Measurements from ENCODE around the gene POLR2E. TPM values are rescaled to one million over a fixed set of nuclear protein-coding genes. Genes with fewer than 3 reads are reported as not detected.

POLR2E gene
- total and polyA plus RNA-seq, 4 donors: 51.8 to 211 (median 171) TPM

DNA sequence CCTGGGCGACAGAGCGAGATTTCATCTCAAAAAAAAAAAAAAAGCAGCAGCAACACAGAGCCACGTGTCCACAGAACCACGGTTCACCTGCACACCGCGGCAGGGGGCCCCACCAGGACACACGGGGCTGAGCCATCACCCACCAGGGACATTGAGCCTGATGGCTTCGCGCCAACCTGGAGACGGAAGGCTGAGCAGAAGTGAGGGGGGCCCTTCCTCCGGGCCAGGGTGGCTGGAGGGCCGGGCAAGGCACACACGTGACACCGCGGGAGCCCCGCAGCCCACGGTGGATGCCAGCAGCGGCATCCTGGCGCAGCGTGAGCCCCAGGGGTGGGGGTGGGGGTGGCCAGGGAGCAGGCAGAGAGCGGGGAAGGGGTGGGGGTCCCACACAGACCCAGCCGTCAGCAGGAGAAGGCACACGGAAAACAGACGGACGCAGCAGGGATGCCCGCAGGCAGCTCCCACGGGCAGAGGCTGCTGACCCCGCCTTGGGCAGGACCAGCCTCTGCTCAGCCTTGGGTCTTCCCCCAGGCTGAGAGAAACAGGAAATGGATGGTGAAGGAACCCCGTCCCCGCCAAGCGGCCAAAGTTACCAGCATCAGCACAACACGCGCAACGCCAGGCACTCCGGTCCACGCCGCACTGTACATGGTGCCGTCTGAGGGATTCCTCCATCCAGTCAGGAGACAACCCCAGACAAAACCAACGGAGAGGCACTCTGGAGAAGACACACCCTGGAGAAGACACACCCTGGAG is 45.3 kb upstream of the POLR2E start:
- Histone ChIP-seq H3K4me1 (ENCODE audit: control insufficient read depth in 4 of 4, insufficient read depth in 4 of 4, low read length in 3 of 4) (no peaks in the 10 kb centered on the region), H3K4me3 (ENCODE audit: low read depth in 1 of 3, low read length in 3 of 3) (no peak overlapping the region), H3K27ac (ENCODE audit: low read depth in 1 of 2, low read length in 2 of 2) (no peak overlapping the region), H3K9ac (ENCODE audit: low read depth in 1 of 2, low read length in 2 of 2) (no peak overlapping the region), H3K36me3 (ENCODE audit: control insufficient read depth in 4 of 4, insufficient read depth in 3 of 4, low read depth in 1 of 4, low read length in 3 of 4) (peaks cover 4 to 30% (median 11%) of the 10 kb centered on the region in 4 donors), H3K27me3 (ENCODE audit: control insufficient read depth in 4 of 4, insufficient read depth in 4 of 4, low read length in 3 of 4) (no peaks in the 10 kb centered on the region), H3K9me3 (ENCODE audit: control insufficient read depth in 4 of 4, low read length in 3 of 4) (no peaks in the 10 kb centered on the region)
- no peak for DNase-seq (ENCODE audit: low spot score)
- WGBS: 95% methylated on average over 39 of the region's 39 CpGs
- TF ChIP-seq YY1 (IDR thresholded peaks at IDR 0.05) (no peak), EGR1 (IDR thresholded peaks at IDR 0.05; ENCODE audit: low read depth in 2 of 2) (no peak), HNF4G (IDR thresholded peaks at IDR 0.05) (no peak), ATF3 (IDR thresholded peaks at IDR 0.05) (no peak)
- TF ChIP-seq, protein P1, sequence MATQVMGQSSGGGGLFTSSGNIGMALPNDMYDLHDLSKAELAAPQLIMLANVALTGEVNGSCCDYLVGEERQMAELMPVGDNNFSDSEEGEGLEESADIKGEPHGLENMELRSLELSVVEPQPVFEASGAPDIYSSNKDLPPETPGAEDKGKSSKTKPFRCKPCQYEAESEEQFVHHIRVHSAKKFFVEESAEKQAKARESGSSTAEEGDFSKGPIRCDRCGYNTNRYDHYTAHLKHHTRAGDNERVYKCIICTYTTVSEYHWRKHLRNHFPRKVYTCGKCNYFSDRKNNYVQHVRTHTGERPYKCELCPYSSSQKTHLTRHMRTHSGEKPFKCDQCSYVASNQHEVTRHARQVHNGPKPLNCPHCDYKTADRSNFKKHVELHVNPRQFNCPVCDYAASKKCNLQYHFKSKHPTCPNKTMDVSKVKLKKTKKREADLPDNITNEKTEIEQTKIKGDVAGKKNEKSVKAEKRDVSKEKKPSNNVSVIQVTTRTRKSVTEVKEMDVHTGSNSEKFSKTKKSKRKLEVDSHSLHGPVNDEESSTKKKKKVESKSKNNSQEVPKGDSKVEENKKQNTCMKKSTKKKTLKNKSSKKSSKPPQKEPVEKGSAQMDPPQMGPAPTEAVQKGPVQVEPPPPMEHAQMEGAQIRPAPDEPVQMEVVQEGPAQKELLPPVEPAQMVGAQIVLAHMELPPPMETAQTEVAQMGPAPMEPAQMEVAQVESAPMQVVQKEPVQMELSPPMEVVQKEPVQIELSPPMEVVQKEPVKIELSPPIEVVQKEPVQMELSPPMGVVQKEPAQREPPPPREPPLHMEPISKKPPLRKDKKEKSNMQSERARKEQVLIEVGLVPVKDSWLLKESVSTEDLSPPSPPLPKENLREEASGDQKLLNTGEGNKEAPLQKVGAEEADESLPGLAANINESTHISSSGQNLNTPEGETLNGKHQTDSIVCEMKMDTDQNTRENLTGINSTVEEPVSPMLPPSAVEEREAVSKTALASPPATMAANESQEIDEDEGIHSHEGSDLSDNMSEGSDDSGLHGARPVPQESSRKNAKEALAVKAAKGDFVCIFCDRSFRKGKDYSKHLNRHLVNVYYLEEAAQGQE (IDR thresholded peaks at IDR 0.05): no peak

DNA sequence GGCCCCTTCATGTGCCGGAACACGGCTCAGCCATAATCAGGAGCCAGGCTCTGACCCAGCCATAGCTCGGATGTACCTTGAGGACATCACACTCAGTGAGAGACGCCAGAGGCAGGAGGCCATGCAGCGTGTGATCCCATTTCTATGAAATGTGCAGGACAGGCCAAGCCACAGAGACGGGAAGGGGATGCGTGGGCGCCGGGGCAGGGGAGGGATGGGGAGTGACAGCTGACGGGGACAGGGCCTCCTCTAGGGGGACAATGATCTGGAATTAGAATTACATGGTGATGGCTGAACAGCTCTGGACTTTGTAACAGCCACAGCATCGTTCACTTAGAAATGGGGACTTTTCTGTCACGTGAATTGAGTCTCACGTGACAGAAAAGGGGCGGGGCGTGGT is 44.0 kb upstream of the POLR2E start:
- TF ChIP-seq FOXA2 (IDR thresholded peaks at IDR 0.05): no peak
- Histone ChIP-seq H3K4me1 (ENCODE audit: control insufficient read depth in 4 of 4, insufficient read depth in 4 of 4, low read length in 3 of 4) (no peaks in the 10 kb centered on the region), H3K9me3 (ENCODE audit: control insufficient read depth in 4 of 4, low read length in 3 of 4) (no peaks in the 10 kb centered on the region), H3K27me3 (ENCODE audit: control insufficient read depth in 4 of 4, insufficient read depth in 4 of 4, low read length in 3 of 4) (no peaks in the 10 kb centered on the region), H3K4me3 (ENCODE audit: low read depth in 1 of 3, low read length in 3 of 3) (no peak overlapping the region), H3K9ac (ENCODE audit: low read depth in 1 of 2, low read length in 2 of 2) (no peak overlapping the region), H3K27ac (ENCODE audit: low read depth in 1 of 2, low read length in 2 of 2) (no peak overlapping the region), H3K36me3 (ENCODE audit: control insufficient read depth in 4 of 4, insufficient read depth in 3 of 4, low read depth in 1 of 4, low read length in 3 of 4) (peaks cover 4 to 22% (median 9%) of the 10 kb centered on the region in 4 donors)
- 94% methylated on average over 15 of the region's 15 CpGs for WGBS
- no peak for DNase-seq (ENCODE audit: low spot score)

DNA sequence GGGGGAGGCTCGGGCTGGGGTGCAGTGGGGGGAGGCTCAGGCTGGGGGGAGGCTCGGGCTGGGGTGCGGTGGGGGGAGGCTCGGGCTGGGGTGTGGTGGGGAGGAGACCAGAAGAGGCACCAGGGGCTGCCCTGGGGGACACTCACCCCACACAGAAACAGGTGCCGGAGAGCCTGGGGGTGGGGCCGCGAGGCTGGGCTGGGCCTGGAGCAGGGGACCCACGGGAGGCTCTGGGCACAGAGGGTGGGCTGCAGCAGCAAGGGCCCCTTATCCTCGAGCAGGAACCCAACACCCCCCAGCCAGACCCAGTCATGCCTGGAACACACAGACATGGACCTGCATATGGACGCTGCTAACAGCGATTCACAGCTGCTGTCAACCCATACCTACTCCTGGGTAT is 42.9 kb upstream of the POLR2E start:
- Histone ChIP-seq H3K27ac (ENCODE audit: low read depth in 1 of 2, low read length in 2 of 2) (no peak overlapping the region), H3K4me3 (ENCODE audit: low read depth in 1 of 3, low read length in 3 of 3) (no peak overlapping the region), H3K9me3 (ENCODE audit: control insufficient read depth in 4 of 4, low read length in 3 of 4) (no peaks in the 10 kb centered on the region), H3K36me3 (ENCODE audit: control insufficient read depth in 4 of 4, insufficient read depth in 3 of 4, low read depth in 1 of 4, low read length in 3 of 4) (peaks cover 4 to 14% (median 7%) of the 10 kb centered on the region in 4 donors), H3K27me3 (ENCODE audit: control insufficient read depth in 4 of 4, insufficient read depth in 4 of 4, low read length in 3 of 4) (no peaks in the 10 kb centered on the region), H3K9ac (ENCODE audit: low read depth in 1 of 2, low read length in 2 of 2) (no peak overlapping the region), H3K4me1 (ENCODE audit: control insufficient read depth in 4 of 4, insufficient read depth in 4 of 4, low read length in 3 of 4) (no peaks in the 10 kb centered on the region)
- DNase-seq (ENCODE audit: low spot score): no peak
- 94% methylated on average over 10 of the region's 11 CpGs for WGBS
- TF ChIP-seq EGR1 (IDR thresholded peaks at IDR 0.05; ENCODE audit: low read depth in 2 of 2): no peak
- TF ChIP-seq JUND (IDR thresholded peaks at IDR 0.05): no peak
- TF ChIP-seq HNF4A (conservative IDR thresholded peaks at IDR 0.05): no peak
- TF ChIP-seq, protein P2, sequence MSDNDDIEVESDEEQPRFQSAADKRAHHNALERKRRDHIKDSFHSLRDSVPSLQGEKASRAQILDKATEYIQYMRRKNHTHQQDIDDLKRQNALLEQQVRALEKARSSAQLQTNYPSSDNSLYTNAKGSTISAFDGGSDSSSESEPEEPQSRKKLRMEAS (IDR thresholded peaks at IDR 0.05): no peak
- no peak for TF ChIP-seq FOXA2 (IDR thresholded peaks at IDR 0.05)
- no peak for TF ChIP-seq ZBTB33 (IDR thresholded peaks at IDR 0.05)
- TF ChIP-seq FOXA1 (IDR thresholded peaks at IDR 0.05): no peak
- no peak for TF ChIP-seq NR2F2 (IDR thresholded peaks at IDR 0.05)
- no peak for TF ChIP-seq GABPA (IDR thresholded peaks at IDR 0.05 in 1 of 2, conservative IDR thresholded peaks at IDR 0.05 in 1 of 2)
- TF ChIP-seq, protein P1 (IDR thresholded peaks at IDR 0.05): no peak
- no peak for TF ChIP-seq TAF1 (conservative IDR thresholded peaks at IDR 0.05)
- TF ChIP-seq CTCF (IDR thresholded peaks at IDR 0.05; ENCODE audit: low read depth, low read length, missing input control): no peak
- TF ChIP-seq HNF4G (IDR thresholded peaks at IDR 0.05): no peak
